IMR-90 (cell line): ENCODE results near the gene ESR1. TPM values are rescaled to one million over a fixed set of nuclear protein-coding genes. Genes with fewer than 3 reads are reported as not detected.

ENCODE experiments used
- ATAC-seq: fragments of 200-7000 bp; cut with Tn5 transposase; 2 replicates; pipeline ENCODE4 v1.9.1; 2020; ENCODE audit warnings: low read depth, mild to moderate bottlenecking, moderate library complexity
- BruUV-seq: library from RNA; stranded (reverse); fragments of 400-500 nt; replicated peaks from 2 replicates; lab custom pipeline; 2021; lab: Mats Ljungman, UMichigan
- CTCF ChIA-PET: fragments of 300-600 bp; formaldehyde crosslinking; extraction: SDS; loops from one replicate; lab custom pipeline; 2021; ENCODE audit warnings: antibody characterized with exemption; lab: Yijun Ruan, JAX
- POLR2A ChIA-PET: fragments of 300-600 bp; sonication (Branson Sonifier 250); formaldehyde crosslinking; loops from one replicate; lab custom pipeline; 2022; ENCODE audit warnings: antibody characterized with exemption; ENCODE audit not compliant: unreplicated experiment; lab: Charles Lee
- DNase-seq: peaks from one replicate; pipeline ENCODE4 v3.0.0; 2013
- H2AFZ ChIP-seq: replicated peaks from 2 replicates; pipeline ENCODE3; 2013; ENCODE audit warnings: low read length, mild to moderate bottlenecking; ENCODE audit not compliant: poor library complexity
- H2AK5ac ChIP-seq: 2 replicates; pipeline ENCODE4 v1.6.1; 2013; ENCODE audit warnings: low read depth, low read length, inconsistent platforms
- H2AK9ac ChIP-seq: replicated peaks from 2 replicates; pipeline ENCODE3; 2013; ENCODE audit warnings: mild to moderate bottlenecking, low read depth, low read length, moderate library complexity; ENCODE audit not compliant: poor library complexity
- H2BK120ac ChIP-seq: 2 replicates; pipeline ENCODE4 v1.6.1; 2013; ENCODE audit warnings: low read depth, low read length, inconsistent platforms
- H2BK15ac ChIP-seq: 3 replicates; pipeline ENCODE4 v1.6.1; 2013; ENCODE audit warnings: low read depth, low read length, inconsistent platforms
- H2BK20ac ChIP-seq: 2 replicates; pipeline ENCODE4 v1.6.1; 2013; ENCODE audit warnings: low read depth, mild to moderate bottlenecking, inconsistent platforms, low read length, moderate library complexity
- H2BK5ac ChIP-seq: 2 replicates; pipeline ENCODE4 v1.6.1; 2013; ENCODE audit warnings: mild to moderate bottlenecking, low read depth, low read length, inconsistent platforms; ENCODE audit not compliant: poor library complexity, severe bottlenecking
- H3K14ac ChIP-seq: replicated peaks from 2 replicates; pipeline ENCODE4 v1.6.1; 2013; ENCODE audit warnings: low read depth, low read length, inconsistent platforms
- H3K18ac ChIP-seq: 2 replicates; pipeline ENCODE4 v1.6.1; 2013; ENCODE audit warnings: low read depth, low read length, control low read depth
- H3K23ac ChIP-seq: 2 replicates; pipeline ENCODE4 v1.6.1; 2013; ENCODE audit warnings: low read depth, low read length, inconsistent platforms
- H3K27ac ChIP-seq: 2 replicates; pipeline ENCODE4 v1.5.1; 2013; ENCODE audit warnings: mild to moderate bottlenecking, control low read depth, low read length; ENCODE audit not compliant: insufficient read depth
- H3K27me3 ChIP-seq: 2 replicates; pipeline ENCODE4 v1.6.1; 2013; ENCODE audit warnings: low read length; ENCODE audit not compliant: control insufficient read depth, insufficient read depth
- H3K36me3 ChIP-seq: 2 replicates; pipeline ENCODE4 v1.6.1; 2013; ENCODE audit warnings: low read length, mixed read lengths; ENCODE audit not compliant: control insufficient read depth, insufficient read depth
- H3K4ac ChIP-seq: 2 replicates; pipeline ENCODE4 v1.6.1; 2013; ENCODE audit warnings: low read depth, low read length, inconsistent platforms
- H3K4me1 ChIP-seq: 2 replicates; pipeline ENCODE4 v1.6.1; 2013; ENCODE audit warnings: low read length, mixed read lengths; ENCODE audit not compliant: control insufficient read depth, insufficient read depth
- H3K4me2 ChIP-seq: 2 replicates; pipeline ENCODE4 v1.6.1; 2013; ENCODE audit warnings: low read depth, mild to moderate bottlenecking, control low read depth, low read length, moderate library complexity
- H3K4me3 ChIP-seq: 2 replicates; pipeline ENCODE4 v1.5.1; 2013; ENCODE audit warnings: low read depth, mild to moderate bottlenecking, control low read depth, low read length, moderate library complexity; ENCODE audit not compliant: insufficient read depth
- H3K56ac ChIP-seq: 2 replicates; pipeline ENCODE4 v1.6.1; 2013; ENCODE audit warnings: low read length, inconsistent platforms; ENCODE audit not compliant: insufficient read depth; ENCODE audit errors: extremely low read depth
- H3K79me1 ChIP-seq, 2 experiments: 2 replicates each; pipeline ENCODE4 v1.6.1; 2013; ENCODE audit warnings: low read length in 2 of 2, inconsistent platforms in 1 of 2, low read depth in 1 of 2
- H3K9ac ChIP-seq: 2 replicates; pipeline ENCODE4 v1.6.1; 2013; ENCODE audit warnings: low read depth, low read length, control low read depth
- H3K9me1 ChIP-seq: 2 replicates; pipeline ENCODE4 v1.6.1; 2013; ENCODE audit warnings: low read length, inconsistent platforms; ENCODE audit not compliant: insufficient read depth
- H3K9me3 ChIP-seq: 2 replicates; pipeline ENCODE4 v1.6.1; 2013; ENCODE audit warnings: low read length; ENCODE audit not compliant: control insufficient read depth, insufficient read depth
- H4K20me1 ChIP-seq: 2 replicates; pipeline ENCODE4 v1.6.1; 2013; ENCODE audit warnings: low read length, inconsistent platforms; ENCODE audit not compliant: insufficient read depth
- H4K5ac ChIP-seq: 2 replicates; pipeline ENCODE4 v1.6.1; 2013; ENCODE audit warnings: mild to moderate bottlenecking, low read depth, low read length, control low read depth
- H4K8ac ChIP-seq, 2 experiments: 2 replicates each; pipeline ENCODE4 v1.6.1; 2013; ENCODE audit warnings: low read depth in 2 of 2, low read length in 2 of 2, control low read depth in 1 of 2, inconsistent platforms in 1 of 2
- H4K91ac ChIP-seq: 2 replicates; pipeline ENCODE4 v1.6.1; 2013; ENCODE audit warnings: low read depth, low read length, inconsistent platforms; ENCODE audit not compliant: insufficient read depth
- CEBPB ChIP-seq: IDR thresholded peaks from 2 replicates; pipeline ENCODE4 v1.6.1; 2012; ENCODE audit warnings: low read depth, low read length, improper control_type of control experiment
- CHD1 ChIP-seq: IDR thresholded peaks from 2 replicates; pipeline ENCODE4 v1.6.1; 2012; ENCODE audit warnings: low read depth, low read length, improper control_type of control experiment
- MAZ ChIP-seq: IDR thresholded peaks from 2 replicates; pipeline ENCODE4 v1.6.1; 2012; ENCODE audit warnings: low read depth, mild to moderate bottlenecking, low read length, improper control_type of control experiment, moderate library complexity, borderline replicate concordance
- POLR2A ChIP-seq: IDR thresholded peaks from 2 replicates; pipeline ENCODE4 v1.6.1; 2012; ENCODE audit warnings: mild to moderate bottlenecking, low read depth, low read length
- RFX5 ChIP-seq: IDR thresholded peaks from 2 replicates; pipeline ENCODE4 v1.8.0; 2012; ENCODE audit warnings: low read depth, mild to moderate bottlenecking, low read length, moderate library complexity
- SMC3 ChIP-seq: fragments of 150-350 bp; IDR thresholded peaks from 2 replicates; pipeline ENCODE4 v1.6.1; 2016; ENCODE audit warnings: low read depth, mild to moderate bottlenecking, antibody characterized with exemption, low read length, moderate library complexity
- dilution Hi-C: fragments of 300-500 bp; cut with HindIII; formaldehyde crosslinking; loops from one replicate; pipeline ENCODE4 v1.14.3; 2018; ENCODE audit warnings: low sequenced_read_pairs; ENCODE audit not compliant: unreplicated experiment
- in situ Hi-C: fragments of 300-500 bp; cut with MboI; formaldehyde crosslinking; loops from 3 replicates; pipeline ENCODE4 v1.14.3; 2019; ENCODE audit warnings: low sequenced_read_pairs, inconsistent platforms, mixed read lengths
- intact Hi-C: fragments of 100-400 bp; cut with micrococcal nuclease; formaldehyde crosslinking; loops from 2 replicates; pipeline ENCODE4 v1.10.0; 2022
- polyA plus RNA-seq, 3 experiments: library from polyadenylated mRNA; depleted of rRNA; stranded (reverse); fragments of >200 nt; gene quantifications; 2 replicates each; pipeline ENCODE4 v1.2.3, GENCODE V29; 2012; ENCODE audit warnings: low replicate concordance in 1 of 3
- total RNA-seq: library from RNA; depleted of rRNA; stranded (reverse); fragments of >200 nt; gene quantifications from 2 replicates; pipeline ENCODE4 v1.2.3, GENCODE V29; 2012
- TF ChIP-seq, protein P1 (sequence below): conservative IDR thresholded peaks from 2 replicates; pipeline ENCODE4 v1.5.1; 2012; ENCODE audit warnings: mild to moderate bottlenecking, low read depth, low read length, improper control_type of control experiment

The ESR1 gene
- total and polyA plus RNA-seq, 2 of the 4 experiments (the other 2 are of a cell fraction) = not detected

DNA sequence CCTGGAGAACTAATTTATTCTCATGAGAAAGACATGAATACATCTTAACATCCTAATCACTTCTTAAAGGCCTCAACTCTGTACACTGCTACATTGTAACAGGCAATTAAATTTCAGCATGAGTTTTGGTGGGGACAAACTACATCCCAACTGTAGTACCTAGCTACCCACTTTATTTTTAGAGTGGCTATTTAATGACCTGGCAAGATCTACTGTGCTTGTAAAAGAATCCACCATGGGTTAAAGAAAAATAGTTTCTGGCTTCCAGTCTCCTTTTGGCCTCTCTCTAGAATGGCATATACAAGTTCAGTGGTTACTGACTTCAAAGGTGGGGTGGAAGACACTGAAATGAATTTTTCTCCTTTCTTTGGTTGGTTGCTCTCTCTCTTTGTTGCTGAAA is 193.9 kb downstream of the ESR1 start:
- no peaks in the 10 kb centered on the region for H3K9me3 ChIP-seq
- no peaks in the 10 kb centered on the region for H3K4me1 ChIP-seq
- no peak overlapping the region for H4K91ac ChIP-seq
- no peaks in the 10 kb centered on the region for H3K27me3 ChIP-seq
- H3K79me1 ChIP-seq = no peaks in the 10 kb centered on the region
- H3K4ac ChIP-seq = no peak overlapping the region
- no peak overlapping the region for H3K4me2 ChIP-seq
- H3K14ac ChIP-seq = no peak overlapping the region
- no peak overlapping the region for H2AK5ac ChIP-seq
- no peak overlapping the region for H3K18ac ChIP-seq
- no peaks in the 10 kb centered on the region for H4K20me1 ChIP-seq
- no peak overlapping the region for H4K5ac ChIP-seq
- in situ Hi-C loops = no loop called here
- no peak for DNase-seq
- dilution Hi-C loops = no loop called here
- TF ChIP-seq CEBPB (no peak), CHD1 (no peak), MAZ (no peak), RFX5 (no peak), POLR2A (no peak), SMC3 (no peak)
- TF ChIP-seq, protein P1, sequence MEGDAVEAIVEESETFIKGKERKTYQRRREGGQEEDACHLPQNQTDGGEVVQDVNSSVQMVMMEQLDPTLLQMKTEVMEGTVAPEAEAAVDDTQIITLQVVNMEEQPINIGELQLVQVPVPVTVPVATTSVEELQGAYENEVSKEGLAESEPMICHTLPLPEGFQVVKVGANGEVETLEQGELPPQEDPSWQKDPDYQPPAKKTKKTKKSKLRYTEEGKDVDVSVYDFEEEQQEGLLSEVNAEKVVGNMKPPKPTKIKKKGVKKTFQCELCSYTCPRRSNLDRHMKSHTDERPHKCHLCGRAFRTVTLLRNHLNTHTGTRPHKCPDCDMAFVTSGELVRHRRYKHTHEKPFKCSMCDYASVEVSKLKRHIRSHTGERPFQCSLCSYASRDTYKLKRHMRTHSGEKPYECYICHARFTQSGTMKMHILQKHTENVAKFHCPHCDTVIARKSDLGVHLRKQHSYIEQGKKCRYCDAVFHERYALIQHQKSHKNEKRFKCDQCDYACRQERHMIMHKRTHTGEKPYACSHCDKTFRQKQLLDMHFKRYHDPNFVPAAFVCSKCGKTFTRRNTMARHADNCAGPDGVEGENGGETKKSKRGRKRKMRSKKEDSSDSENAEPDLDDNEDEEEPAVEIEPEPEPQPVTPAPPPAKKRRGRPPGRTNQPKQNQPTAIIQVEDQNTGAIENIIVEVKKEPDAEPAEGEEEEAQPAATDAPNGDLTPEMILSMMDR = no peak
- ATAC-seq = no peak
- CTCF ChIA-PET = no interaction called here
- H2AFZ ChIP-seq = no peak overlapping the region
- H3K56ac ChIP-seq = no peak overlapping the region
- H3K23ac ChIP-seq = no peak overlapping the region
- H3K27ac ChIP-seq = no peak overlapping the region
- H3K36me3 ChIP-seq = no peaks in the 10 kb centered on the region
- H3K9ac ChIP-seq = no peak overlapping the region
- no peak overlapping the region for H3K4me3 ChIP-seq
- no peaks in the 10 kb centered on the region for H3K9me1 ChIP-seq
- POLR2A ChIA-PET = no interaction called here
- no peak overlapping the region for H2BK5ac ChIP-seq
- H2BK120ac ChIP-seq = no peak overlapping the region
- intact Hi-C loops = no loop called here
- H2AK9ac ChIP-seq = no peak overlapping the region
- H2BK20ac ChIP-seq = no peak overlapping the region
- no peak overlapping the region for H2BK15ac ChIP-seq
- BruUV-seq = no TSS peak
- no peak overlapping the region for H4K8ac ChIP-seq
